ENCODE results near the gene BDP1.

DNA sequence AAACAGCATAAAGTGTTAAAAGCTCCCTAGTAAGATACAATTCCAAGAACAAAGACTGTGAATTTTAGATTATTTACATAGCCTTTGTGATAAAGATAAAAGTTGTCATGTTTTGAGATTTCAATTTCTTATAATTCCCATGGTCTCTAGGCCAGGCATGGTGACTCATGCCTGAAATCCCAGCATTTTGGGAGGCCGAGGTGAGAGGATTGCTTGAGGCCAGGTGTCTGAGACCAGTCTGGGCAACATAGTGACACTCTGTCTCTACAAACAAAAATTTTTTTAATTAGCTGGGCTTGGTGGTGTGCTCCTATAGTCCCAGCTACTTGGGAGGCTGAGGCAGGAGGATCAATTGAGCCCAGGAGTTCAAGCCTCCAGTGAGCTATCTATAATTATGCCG lies 48.1 kb downstream of the BDP1 start:
- TF ChIP-seq, protein P1, sequence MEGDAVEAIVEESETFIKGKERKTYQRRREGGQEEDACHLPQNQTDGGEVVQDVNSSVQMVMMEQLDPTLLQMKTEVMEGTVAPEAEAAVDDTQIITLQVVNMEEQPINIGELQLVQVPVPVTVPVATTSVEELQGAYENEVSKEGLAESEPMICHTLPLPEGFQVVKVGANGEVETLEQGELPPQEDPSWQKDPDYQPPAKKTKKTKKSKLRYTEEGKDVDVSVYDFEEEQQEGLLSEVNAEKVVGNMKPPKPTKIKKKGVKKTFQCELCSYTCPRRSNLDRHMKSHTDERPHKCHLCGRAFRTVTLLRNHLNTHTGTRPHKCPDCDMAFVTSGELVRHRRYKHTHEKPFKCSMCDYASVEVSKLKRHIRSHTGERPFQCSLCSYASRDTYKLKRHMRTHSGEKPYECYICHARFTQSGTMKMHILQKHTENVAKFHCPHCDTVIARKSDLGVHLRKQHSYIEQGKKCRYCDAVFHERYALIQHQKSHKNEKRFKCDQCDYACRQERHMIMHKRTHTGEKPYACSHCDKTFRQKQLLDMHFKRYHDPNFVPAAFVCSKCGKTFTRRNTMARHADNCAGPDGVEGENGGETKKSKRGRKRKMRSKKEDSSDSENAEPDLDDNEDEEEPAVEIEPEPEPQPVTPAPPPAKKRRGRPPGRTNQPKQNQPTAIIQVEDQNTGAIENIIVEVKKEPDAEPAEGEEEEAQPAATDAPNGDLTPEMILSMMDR (IDR thresholded peaks at IDR 0.05; ENCODE audit: poor library complexity, severe bottlenecking) = no peak
- TF ChIP-seq MXI1 (conservative IDR thresholded peaks at IDR 0.05; ENCODE audit: poor library complexity, severe bottlenecking) (no peak), EP300 (conservative IDR thresholded peaks at IDR 0.05; ENCODE audit: poor library complexity, severe bottlenecking) (no peak), EZH2 (IDR thresholded peaks at IDR 0.05; ENCODE audit: borderline replicate concordance, insufficient read depth, low read length, poor library complexity, severe bottlenecking) (no peak)
